PC-9 (cell line): ENCODE measurements around the gene PIK3CA.

Experiments
- CTCF ChIP-seq: fragments of 200-600 bp; sonication (generic); conservative IDR thresholded peaks from 2 replicates; pipeline ENCODE4 v1.6.1; 2017; ENCODE audit warnings: mixed run types, antibody characterized with exemption, mild to moderate bottlenecking, moderate library complexity
- EZH2 ChIP-seq: fragments of 200-600 bp; sonication (generic); IDR thresholded peaks from 2 replicates; pipeline ENCODE4 v1.8.0; 2017; ENCODE audit warnings: antibody characterized with exemption, low read depth

DNA sequence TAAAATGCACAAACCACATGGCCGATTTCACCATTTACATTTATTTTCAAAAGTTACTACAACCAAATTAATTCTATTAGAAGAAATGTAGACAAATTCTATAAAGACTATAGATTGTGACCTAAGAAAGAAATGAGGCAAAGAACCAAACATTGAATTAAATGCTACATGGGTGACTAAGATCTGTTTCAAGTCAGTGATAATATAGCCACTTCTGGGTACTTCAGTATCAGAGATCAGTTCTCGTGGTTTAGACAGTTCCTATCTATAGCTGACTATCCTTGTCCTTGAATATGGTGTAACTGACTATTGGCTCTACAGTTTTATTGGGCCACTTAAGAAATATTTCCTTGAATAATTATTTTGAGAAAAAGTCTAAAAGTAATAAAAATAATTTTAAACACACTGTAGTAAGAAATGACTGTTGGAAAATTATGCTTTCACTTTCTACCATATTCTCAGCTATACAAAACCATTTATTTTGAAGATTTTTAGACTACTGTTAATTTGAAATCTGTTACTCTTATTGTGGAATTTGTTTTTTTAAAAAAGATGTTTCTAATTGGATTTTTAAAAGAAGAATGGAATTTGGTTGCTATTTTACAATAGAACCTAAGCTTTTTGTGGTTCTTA is 88.6 kb downstream of the PIK3CA start:
- TF ChIP-seq CTCF (no peak), EZH2 (no peak)
